ENCODE data around the gene MPST.
"Not testable (repeated sequence)": the region's sequence is repeated elsewhere in the genome, so short reads cannot be mapped to it uniquely, and the experiment has no call there.

Gene MPST

GRCh38 chr22:37065961-37066360, 46.4 kb downstream of the MPST start:
- TF ChIP-seq, protein P1, sequence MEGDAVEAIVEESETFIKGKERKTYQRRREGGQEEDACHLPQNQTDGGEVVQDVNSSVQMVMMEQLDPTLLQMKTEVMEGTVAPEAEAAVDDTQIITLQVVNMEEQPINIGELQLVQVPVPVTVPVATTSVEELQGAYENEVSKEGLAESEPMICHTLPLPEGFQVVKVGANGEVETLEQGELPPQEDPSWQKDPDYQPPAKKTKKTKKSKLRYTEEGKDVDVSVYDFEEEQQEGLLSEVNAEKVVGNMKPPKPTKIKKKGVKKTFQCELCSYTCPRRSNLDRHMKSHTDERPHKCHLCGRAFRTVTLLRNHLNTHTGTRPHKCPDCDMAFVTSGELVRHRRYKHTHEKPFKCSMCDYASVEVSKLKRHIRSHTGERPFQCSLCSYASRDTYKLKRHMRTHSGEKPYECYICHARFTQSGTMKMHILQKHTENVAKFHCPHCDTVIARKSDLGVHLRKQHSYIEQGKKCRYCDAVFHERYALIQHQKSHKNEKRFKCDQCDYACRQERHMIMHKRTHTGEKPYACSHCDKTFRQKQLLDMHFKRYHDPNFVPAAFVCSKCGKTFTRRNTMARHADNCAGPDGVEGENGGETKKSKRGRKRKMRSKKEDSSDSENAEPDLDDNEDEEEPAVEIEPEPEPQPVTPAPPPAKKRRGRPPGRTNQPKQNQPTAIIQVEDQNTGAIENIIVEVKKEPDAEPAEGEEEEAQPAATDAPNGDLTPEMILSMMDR (conservative IDR thresholded peaks at IDR 0.05; ENCODE audit: low read depth), result no peak
- no peak for DNase-seq (ENCODE audit: low spot score)
- CTCF ChIA-PET, result no interaction called here
- no peak overlapping the region for H3K27ac ChIP-seq
- POLR2A ChIA-PET (ENCODE audit: low non-redundant PET), result no interaction called here

DNA sequence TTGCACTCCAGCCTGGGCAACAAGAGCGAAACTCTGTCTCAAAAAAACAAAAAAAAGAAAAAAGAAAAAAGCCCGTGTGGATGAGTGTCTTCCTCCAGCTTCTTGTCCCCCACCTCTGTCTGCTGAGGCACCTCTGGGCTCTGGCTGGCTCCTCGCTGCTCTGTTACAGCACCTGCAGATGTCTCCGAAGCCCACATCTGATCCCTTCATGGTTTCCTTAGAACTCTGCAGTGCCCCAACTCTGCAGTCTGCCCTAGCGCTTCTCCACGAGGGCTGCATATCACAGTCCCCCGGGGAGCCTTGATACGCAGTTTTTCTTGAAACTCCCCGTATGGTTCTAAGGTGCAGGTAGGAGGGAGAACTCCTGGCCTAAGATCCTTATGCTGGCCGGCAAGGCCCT, 47.9 kb downstream of the MPST start:
- TF ChIP-seq, protein P1 (conservative IDR thresholded peaks at IDR 0.05; ENCODE audit: low read depth), result no peak
- ChIA-PET POLR2A (ENCODE audit: low non-redundant PET) (no interaction called here), CTCF (interaction anchor here (0.6 to 1.0 kb wide), 2 partner anchors 59 to 99 kb away, joined by 3 to 6 read pairs; no protein-coding TSS in a partner anchor)
- no peak overlapping the region for H3K27ac ChIP-seq
- DNase-seq (ENCODE audit: low spot score), result no peak

- TF ChIP-seq, protein P1 (conservative IDR thresholded peaks at IDR 0.05; ENCODE audit: low read depth), result no peak
- ChIA-PET CTCF (no interaction called here), POLR2A (ENCODE audit: low non-redundant PET) (no interaction called here)
- DNase-seq (ENCODE audit: low spot score), result no peak
- H3K27ac ChIP-seq, result no peak overlapping the region
Measured at GRCh38 chr22:37068859-37069258, 49.3 kb downstream of the MPST start.

GRCh38 chr22:37069319-37069718, 49.8 kb downstream of the MPST start:
- TF ChIP-seq, protein P1 (conservative IDR thresholded peaks at IDR 0.05; ENCODE audit: low read depth), result no peak
- H3K27ac ChIP-seq, result no peak overlapping the region
- ChIA-PET POLR2A (ENCODE audit: low non-redundant PET) (no interaction called here), CTCF (no interaction called here)
- DNase-seq (ENCODE audit: low spot score), result no peak

GRCh38 chr22:37069719-37070118, 50.2 kb downstream of the MPST start:
- H3K27ac ChIP-seq, result no peak overlapping the region
- POLR2A ChIA-PET (ENCODE audit: low non-redundant PET), result no interaction called here
- CTCF ChIA-PET, result no interaction called here
- no peak for DNase-seq (ENCODE audit: low spot score)
- TF ChIP-seq, protein P1 (conservative IDR thresholded peaks at IDR 0.05; ENCODE audit: low read depth), result no peak

DNA sequence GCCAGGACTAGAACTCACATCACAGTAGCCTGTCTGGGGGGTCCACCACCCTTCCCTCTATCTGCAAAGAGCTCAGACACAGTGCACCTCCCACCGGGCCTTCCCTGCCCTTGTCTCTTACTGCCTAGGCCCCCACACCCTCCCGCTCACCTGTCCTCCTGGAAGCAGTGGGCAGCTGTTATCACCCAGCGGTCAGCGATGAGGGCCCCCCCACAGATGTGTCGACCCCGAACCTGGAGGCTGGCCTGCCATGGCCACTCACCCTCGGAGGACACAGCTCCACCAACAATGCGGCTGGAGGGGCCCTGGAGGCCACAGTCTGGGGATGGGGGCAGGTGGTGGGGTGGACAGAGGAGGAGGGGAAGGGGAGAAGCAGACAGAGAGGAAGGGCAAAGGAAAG, 50.8 kb downstream of the MPST start:
- CTCF ChIA-PET, result no interaction called here
- DNase-seq (ENCODE audit: low spot score), result no peak
- POLR2A ChIA-PET (ENCODE audit: low non-redundant PET), result no interaction called here
- TF ChIP-seq, protein P1 (conservative IDR thresholded peaks at IDR 0.05; ENCODE audit: low read depth), result no peak
- no peak overlapping the region for H3K27ac ChIP-seq

- DNase-seq (ENCODE audit: low spot score), result no peak
- TF ChIP-seq, protein P1 (conservative IDR thresholded peaks at IDR 0.05; ENCODE audit: low read depth), result no peak
- CTCF ChIA-PET, result no interaction called here
- no peak overlapping the region for H3K27ac ChIP-seq
- POLR2A ChIA-PET (ENCODE audit: low non-redundant PET), result no interaction called here
Measured at GRCh38 chr22:37070744-37071143, 51.2 kb downstream of the MPST start.

GRCh38 chr22:37071850-37072592, 52.5 kb downstream of the MPST start:
- H3K27ac ChIP-seq; CTCF ChIA-PET; DNase-seq (ENCODE audit: low spot score); POLR2A ChIA-PET (ENCODE audit: low non-redundant PET): not testable (repeated sequence)
